CD1c-positive myeloid dendritic cell (primary cell): ENCODE results near the gene ERN2.
"Not testable (repeated sequence)": the region's sequence is repeated elsewhere in the genome, so short reads cannot be mapped to it uniquely, and the experiment has no call there.

ENCODE experiments used
- DNase-seq: peaks from one replicate; pipeline ENCODE4 v3.0.0-alpha.2; 2016; ENCODE audit errors: extremely low spot score

The ERN2 gene

GRCh38 chr16:23722613-23723240 lies 9.7 kb upstream of the ERN2 start:
- DNase-seq, result not testable (repeated sequence)

DNA sequence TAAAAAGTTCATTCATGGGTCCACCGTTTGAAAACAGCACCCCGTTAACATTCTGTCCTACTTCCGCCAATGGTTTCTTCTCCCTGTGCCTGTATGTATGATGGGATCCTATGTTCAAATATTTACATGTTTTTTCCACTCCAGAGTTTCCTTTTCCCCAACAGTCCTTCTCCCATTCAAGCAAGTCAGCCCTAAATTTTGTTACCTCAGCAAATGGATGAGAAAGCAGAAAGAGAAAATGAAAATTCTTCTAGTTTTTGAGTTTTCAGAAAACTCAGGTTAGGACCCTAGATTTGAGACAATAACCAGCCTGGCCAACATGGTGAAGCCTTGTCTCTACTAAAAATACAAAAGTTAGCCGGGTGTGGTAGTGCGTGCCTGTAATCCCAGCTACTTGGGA lies 3.5 kb upstream of the ERN2 start:
- no peak for DNase-seq

- DNase-seq, result no peak
Measured at GRCh38 chr16:23711785-23712184, 1.2 kb downstream of the ERN2 start.

- no peak for DNase-seq
Measured at GRCh38 chr16:23710504-23710903, 2.5 kb downstream of the ERN2 start.

DNA sequence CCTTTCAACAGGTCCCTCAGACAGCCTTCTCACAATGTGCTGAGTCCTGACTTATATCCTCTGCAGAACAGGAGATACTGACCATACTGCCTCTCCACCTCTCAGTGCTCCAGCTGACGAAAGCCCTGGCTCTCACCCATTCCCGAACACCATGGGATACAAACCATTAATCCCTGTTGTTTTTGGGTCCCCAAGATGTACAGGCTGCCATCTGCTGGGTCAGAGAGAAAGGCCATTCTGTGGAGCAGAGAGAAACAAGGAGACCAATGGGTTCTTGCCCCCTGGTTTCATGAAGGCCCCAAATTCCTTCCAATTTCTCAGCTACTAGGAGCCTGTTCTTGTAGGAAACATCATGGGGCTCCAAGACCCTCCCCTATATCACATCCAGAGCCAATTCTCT lies 3.0 kb downstream of the ERN2 start:
- DNase-seq, result no peak

- DNase-seq, result no peak
Measured at GRCh38 chr16:23709536-23709935, 3.5 kb downstream of the ERN2 start.

DNA sequence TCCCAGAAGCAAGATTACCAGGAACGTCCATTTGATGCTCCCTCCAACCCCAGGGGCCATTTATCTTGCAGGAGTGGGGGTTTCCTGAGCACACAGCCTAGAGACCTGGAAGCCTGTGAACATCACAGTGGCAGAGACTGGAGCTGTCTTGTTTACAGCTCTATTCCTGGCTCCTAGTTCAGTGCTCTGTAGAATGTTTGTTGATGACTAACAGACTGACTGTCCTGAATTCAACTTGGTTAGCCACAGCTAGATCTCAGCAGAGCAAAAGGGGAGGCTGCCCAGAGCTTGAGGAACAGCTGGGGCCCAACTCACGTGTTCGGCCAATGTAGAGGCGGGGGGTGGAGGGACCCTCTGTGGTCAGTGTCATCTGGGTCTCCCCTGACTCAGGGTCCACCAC lies 6.6 kb downstream of the ERN2 start:
- no peak for DNase-seq

DNA sequence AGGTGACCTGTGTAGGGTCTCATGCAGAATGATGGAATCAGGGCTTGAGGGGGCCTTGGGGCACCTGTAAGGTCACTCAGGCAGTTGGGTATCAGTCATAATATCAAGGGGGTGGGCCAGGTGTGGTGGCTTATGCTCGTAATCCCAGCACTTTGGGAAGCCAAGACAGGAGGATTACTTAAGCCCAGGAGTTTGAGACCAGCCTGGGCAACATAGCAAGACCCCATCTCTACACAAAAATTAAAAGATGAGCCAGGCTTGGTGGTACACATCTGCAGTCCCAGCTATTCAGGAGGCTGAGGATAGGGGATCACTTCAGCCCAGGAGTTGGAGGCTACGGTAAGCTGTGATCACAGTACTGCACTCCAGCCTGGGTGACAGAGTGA lies 7.5 kb downstream of the ERN2 start:
- no peak for DNase-seq

DNA sequence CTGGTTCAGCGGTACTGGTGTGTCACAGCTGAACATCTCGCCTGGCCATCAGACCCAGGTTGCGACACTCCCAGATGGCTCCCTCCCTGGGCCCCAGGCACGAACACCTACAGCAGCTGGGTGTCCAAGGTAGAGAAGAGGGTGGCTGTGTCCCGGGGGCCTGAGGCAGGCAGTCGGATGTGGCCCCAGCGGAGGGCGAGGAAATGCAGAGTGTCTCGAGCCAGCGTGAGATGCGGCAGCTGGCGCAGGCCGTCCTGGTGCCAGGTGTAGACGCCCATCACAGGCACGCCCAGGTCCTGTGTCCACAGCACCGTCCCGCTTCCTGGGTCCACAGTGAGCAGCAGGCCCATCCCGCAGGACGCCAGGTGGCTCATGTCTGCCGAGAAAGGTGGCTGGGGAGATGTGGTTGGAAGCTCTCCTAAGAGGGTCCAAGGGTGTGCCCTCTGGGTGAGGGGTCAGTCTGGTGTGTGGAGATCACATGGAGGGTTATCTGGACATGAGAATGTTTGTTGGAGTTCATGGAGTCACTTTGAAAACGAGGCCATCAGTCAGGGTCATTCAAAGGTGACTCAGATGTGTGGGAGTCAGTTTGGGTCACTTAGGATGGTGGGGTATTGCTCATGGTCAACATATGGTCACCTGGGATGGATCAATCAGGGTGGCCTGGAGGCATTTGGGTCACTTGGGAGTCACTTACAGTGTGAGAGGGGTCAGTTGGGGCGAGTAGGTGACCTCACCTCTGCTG lies 8.1 kb downstream of the ERN2 start:
- no peak for DNase-seq

- no peak for DNase-seq
Measured at GRCh38 chr16:23702951-23703350, 10.1 kb downstream of the ERN2 start.

DNA sequence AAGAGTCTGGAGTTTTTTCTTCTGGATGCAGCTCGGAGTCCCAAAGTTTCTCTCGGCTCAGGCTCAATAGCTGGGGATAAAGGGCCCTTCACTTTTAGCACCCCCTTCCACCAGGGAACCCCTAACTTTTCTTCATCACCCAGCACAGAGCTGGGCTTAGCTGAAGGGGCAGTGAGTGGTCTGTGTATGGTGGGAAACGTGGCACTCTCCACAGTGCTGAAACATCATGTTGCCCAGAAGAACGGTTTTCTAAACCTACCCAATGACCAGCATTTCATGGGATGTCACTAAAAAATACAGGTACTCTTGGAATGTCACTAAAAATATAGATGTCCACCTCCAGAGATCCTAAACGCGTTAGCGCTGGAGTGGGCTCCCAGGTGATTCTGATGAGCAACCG lies 12.0 kb downstream of the ERN2 start:
- DNase-seq, result no peak

DNA sequence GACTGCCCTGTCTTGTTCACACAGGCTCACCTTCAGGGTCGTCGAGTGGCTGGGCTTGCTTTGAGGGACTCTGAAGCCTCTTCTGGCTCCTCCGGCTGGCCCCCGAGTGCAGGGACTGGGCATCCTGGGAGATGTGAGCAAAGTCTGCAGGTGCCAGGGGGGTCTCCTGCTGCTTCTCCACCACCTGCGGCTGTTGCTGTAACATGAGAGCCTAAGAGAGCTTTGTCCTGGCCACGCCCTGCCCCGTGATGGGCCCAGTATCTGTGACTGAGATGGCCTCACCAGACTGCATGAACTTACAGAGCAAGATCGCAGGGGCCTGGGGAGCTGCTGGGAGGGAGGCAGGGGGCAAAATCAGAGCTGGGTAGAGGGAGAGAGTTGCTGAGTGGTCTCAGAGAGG lies 12.5 kb downstream of the ERN2 start:
- DNase-seq, result no peak

DNA sequence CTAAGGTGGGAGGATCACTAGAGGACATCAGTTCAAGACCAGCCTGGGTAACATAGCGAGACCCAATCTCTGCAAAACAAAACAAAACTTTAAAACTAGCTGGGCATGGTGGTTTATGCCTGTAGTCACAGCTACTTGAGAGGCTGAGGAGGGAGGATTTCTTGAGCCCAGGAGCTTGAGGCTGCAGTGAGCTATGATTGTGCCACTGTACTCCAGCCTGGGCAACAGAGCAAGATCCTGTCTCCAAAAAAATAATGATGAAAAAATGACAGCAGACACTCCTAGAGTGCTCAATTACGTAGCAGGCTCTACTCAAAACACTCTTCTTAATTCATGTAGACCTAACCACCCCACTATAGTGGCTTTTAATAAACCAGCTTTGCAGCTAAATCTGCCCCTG lies 12.9 kb downstream of the ERN2 start:
- no peak for DNase-seq

DNA sequence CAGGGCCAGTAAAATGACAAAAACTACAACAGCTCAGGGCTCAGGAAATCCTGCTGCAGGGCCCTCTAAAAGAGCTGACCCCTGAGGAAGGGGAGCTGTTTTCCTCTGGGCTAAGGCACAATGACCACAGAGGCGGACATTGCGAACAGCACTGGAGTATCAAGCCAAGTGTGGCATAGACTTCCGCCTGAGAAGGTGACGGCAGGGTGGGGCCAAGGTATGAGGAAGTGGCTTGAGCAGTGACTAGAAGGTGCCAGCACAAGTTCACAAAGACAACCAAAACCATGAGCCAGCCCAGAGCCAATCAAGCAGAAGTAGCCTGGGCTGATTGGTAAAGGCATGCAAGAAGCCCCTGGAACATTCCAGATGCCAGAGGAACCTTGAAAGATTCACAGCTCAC lies 13.9 kb downstream of the ERN2 start:
- DNase-seq, result no peak

GRCh38 chr16:23695756-23696155 lies 17.3 kb downstream of the ERN2 start:
- DNase-seq, result no peak

- DNase-seq, result no peak
Measured at GRCh38 chr16:23694644-23695373, 18.2 kb downstream of the ERN2 start.

GRCh38 chr16:23694265-23694643 lies 18.8 kb downstream of the ERN2 start:
- DNase-seq, result no peak

GRCh38 chr16:23692190-23692837 lies 20.7 kb downstream of the ERN2 start:
- DNase-seq, result no peak

GRCh38 chr16:23691483-23692189 lies 21.4 kb downstream of the ERN2 start:
- DNase-seq, result no peak

- no peak for DNase-seq
Measured at GRCh38 chr16:23690771-23691482, 22.1 kb downstream of the ERN2 start.

DNA sequence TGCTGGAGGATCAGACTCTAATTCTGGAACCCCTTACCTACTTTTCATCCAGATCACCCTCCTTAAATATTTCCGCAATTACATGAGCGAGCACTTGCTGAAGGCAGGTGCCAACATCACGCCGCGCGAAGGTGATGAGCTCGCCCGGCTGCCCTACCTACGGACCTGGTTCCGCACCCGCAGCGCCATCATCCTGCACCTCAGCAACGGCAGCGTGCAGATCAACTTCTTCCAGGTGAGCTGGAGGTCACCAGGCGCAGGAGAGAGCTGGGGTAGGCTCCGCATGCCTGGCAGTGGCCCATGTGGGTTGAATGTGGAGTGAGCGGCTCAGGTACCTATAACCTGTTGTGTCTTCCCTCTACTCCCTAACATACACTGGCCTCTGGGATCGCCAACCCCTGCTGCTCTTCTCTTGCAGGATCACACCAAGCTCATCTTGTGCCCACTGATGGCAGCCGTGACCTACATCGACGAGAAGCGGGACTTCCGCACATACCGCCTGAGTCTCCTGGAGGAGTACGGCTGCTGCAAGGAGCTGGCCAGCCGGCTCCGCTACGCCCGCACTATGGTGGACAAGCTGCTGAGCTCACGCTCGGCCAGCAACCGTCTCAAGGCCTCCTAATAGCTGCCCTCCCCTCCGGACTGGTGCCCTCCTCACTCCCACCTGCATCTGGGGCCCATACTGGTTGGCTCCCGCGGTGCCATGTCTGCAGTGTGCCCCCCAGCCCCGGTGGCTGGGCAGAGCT lies 23.4 kb downstream of the ERN2 start:
- no peak for DNase-seq
